GM19324 (cell line): ENCODE data around the gene AKT2.
"Not testable (repeated sequence)": the region's sequence is repeated elsewhere in the genome, so short reads cannot be mapped to it uniquely, and the experiment has no call there.

ENCODE experiments used
- ATAC-seq: cut with Tn5 transposase; IDR thresholded peaks from one replicate; pipeline ENCODE4 v1.9.1; 2021; ENCODE audit warnings: mild to moderate bottlenecking, moderate library complexity; ENCODE audit not compliant: unreplicated experiment, low FRiP score

AKT2 gene

GRCh38 chr19:40224342-40225150 lies 60.6 kb downstream of the AKT2 start:
- no peak for ATAC-seq

- no peak for ATAC-seq
Observed at GRCh38 chr19:40223135-40223822, 61.9 kb downstream of the AKT2 start.

GRCh38 chr19:40221858-40222619 lies 63.1 kb downstream of the AKT2 start:
- ATAC-seq = no peak

- ATAC-seq = no peak
Observed at GRCh38 chr19:40220674-40221073, 64.5 kb downstream of the AKT2 start.

- no peak for ATAC-seq
Observed at GRCh38 chr19:40219721-40220276, 65.3 kb downstream of the AKT2 start.

- not testable (repeated sequence) for ATAC-seq
Observed at GRCh38 chr19:40219029-40219428, 66.1 kb downstream of the AKT2 start.

GRCh38 chr19:40217934-40218890 lies 66.9 kb downstream of the AKT2 start, which contains the start of gene TTC9B:
TSS of gene TTC9B (minus strand) at chr19:40218384. CDS start at chr19:40218381, 3 bp downstream.
- no peak for ATAC-seq

GRCh38 chr19:40217027-40217810 lies 67.9 kb downstream of the AKT2 start:
- ATAC-seq = no peak

- ATAC-seq = no peak
Observed at GRCh38 chr19:40216777-40217026, 68.4 kb downstream of the AKT2 start.

- ATAC-seq = no peak
Observed at GRCh38 chr19:40216013-40216776, 69.0 kb downstream of the AKT2 start.

GRCh38 chr19:40214936-40215335 lies 70.2 kb downstream of the AKT2 start:
- no peak for ATAC-seq

GRCh38 chr19:40213882-40214570 lies 71.1 kb downstream of the AKT2 start:
- ATAC-seq = no peak

- ATAC-seq = no peak
Observed at GRCh38 chr19:40213251-40213829, 71.8 kb downstream of the AKT2 start.

GRCh38 chr19:40210889-40211288 lies 74.3 kb downstream of the AKT2 start:
- ATAC-seq = no peak

GRCh38 chr19:40208602-40209001 lies 76.5 kb downstream of the AKT2 start:
- no peak for ATAC-seq

GRCh38 chr19:40205760-40206159 lies 79.4 kb downstream of the AKT2 start:
- no peak for ATAC-seq

- ATAC-seq = no peak
Observed at GRCh38 chr19:40204381-40204780, 80.8 kb downstream of the AKT2 start.
